Neural cell (in vitro differentiated cells): ENCODE measurements around the gene ATP2B2.

Source experiments
- CTCF ChIP-seq: fragments of 450-650 bp; IDR thresholded peaks from 2 replicates; pipeline ENCODE4 v1.5.1; 2014; ENCODE audit warnings: antibody characterized with exemption, mild to moderate bottlenecking, moderate library complexity; ENCODE audit not compliant: poor library complexity, severe bottlenecking
- EP300 ChIP-seq: fragments of 450-650 bp; conservative IDR thresholded peaks from 2 replicates; pipeline ENCODE4 v1.6.1; 2014; ENCODE audit warnings: antibody characterized with exemption, mild to moderate bottlenecking, moderate library complexity; ENCODE audit not compliant: poor library complexity, severe bottlenecking
- SMC3 ChIP-seq: fragments of 450-650 bp; conservative IDR thresholded peaks from 2 replicates; pipeline ENCODE4 v1.6.1; 2014; ENCODE audit warnings: antibody characterized with exemption, mild to moderate bottlenecking, moderate library complexity; ENCODE audit not compliant: poor library complexity
- TAF1 ChIP-seq: IDR thresholded peaks from 2 replicates; pipeline ENCODE4 v1.6.1; 2012; ENCODE audit warnings: low read depth

GRCh38 chr3:10357095-10357494 is 148.3 kb downstream of the ATP2B2 start:
- no peak for TF ChIP-seq TAF1
- no peak for TF ChIP-seq CTCF
- no peak for TF ChIP-seq EP300
- no peak for TF ChIP-seq SMC3
